CD4-positive, alpha-beta memory T cell (primary cell): Measurements from ENCODE around the gene SAAL1. TPM values are rescaled to one million over a fixed set of nuclear protein-coding genes. Genes with fewer than 3 reads are reported as not detected.

Experiments
- CTCF ChIA-PET: fragments of 350-600 bp; sonication (Branson Sonifier 250); formaldehyde crosslinking; loops from one replicate; lab custom pipeline; 2021; ENCODE audit warnings: inconsistent platforms; ENCODE audit not compliant: partially characterized antibody; lab: Charles Lee
- POLR2A ChIA-PET: fragments of 350-600 bp; sonication (Branson Sonifier 250); formaldehyde crosslinking; loops from one replicate; lab custom pipeline; 2021; ENCODE audit not compliant: partially characterized antibody; lab: Charles Lee
- DNase-seq, 5 donors: peaks; one replicate each; pipeline versions ENCODE4 v3.0.0 to v3.0.0-alpha.2; 2020 to 2022; ENCODE audit warnings: mixed read lengths in 1 of 5
- H3K27ac ChIP-seq: one replicate; pipeline ENCODE4 v1.7.0; 2013; ENCODE audit warnings: low read depth, low read length
- H3K27me3 ChIP-seq: 2 replicates; pipeline ENCODE4 v1.7.0; 2013; ENCODE audit warnings: mild to moderate bottlenecking, low read length, moderate library complexity; ENCODE audit not compliant: insufficient read depth
- H3K36me3 ChIP-seq: 2 replicates; pipeline ENCODE4 v1.7.0; 2013; ENCODE audit warnings: mild to moderate bottlenecking, low read length, moderate library complexity; ENCODE audit not compliant: insufficient read depth
- H3K4me1 ChIP-seq: 2 replicates; pipeline ENCODE4 v1.7.0; 2013; ENCODE audit warnings: mild to moderate bottlenecking, low read length, moderate library complexity; ENCODE audit not compliant: insufficient read depth
- H3K4me3 ChIP-seq, 2 donors: one replicate each; pipeline ENCODE4 v1.7.0; 2013; ENCODE audit warnings: low read length in 2 of 2, mild to moderate bottlenecking in 1 of 2
- H3K9me3 ChIP-seq, 2 donors: one replicate each; pipeline ENCODE4 v1.7.0; 2013; ENCODE audit warnings: low read length in 2 of 2, control low read depth in 1 of 2; ENCODE audit not compliant: control insufficient read depth in 1 of 2
- H3K27ac Mint-ChIP-seq, 7 donors: one replicate each; pipeline ENCODE4 v1.8.0; 2020 to 2021; ENCODE audit warnings: mixed read lengths in 7 of 7, mild to moderate bottlenecking in 6 of 7, inconsistent platforms in 3 of 7, moderate library complexity in 3 of 7
- H3K27me3 Mint-ChIP-seq, 2 donors: one replicate each; pipeline ENCODE4 v1.8.0; 2020 to 2021; ENCODE audit warnings: mixed read lengths in 2 of 2
- H3K36me3 Mint-ChIP-seq, 2 donors: one replicate each; pipeline ENCODE4 v1.8.0; 2020 to 2021; ENCODE audit warnings: mixed read lengths in 2 of 2, inconsistent platforms in 1 of 2, mild to moderate bottlenecking in 1 of 2
- H3K4me1 Mint-ChIP-seq, 4 donors: one replicate each; pipeline ENCODE4 v1.8.0; 2020 to 2021; ENCODE audit warnings: mixed read lengths in 4 of 4, mild to moderate bottlenecking in 1 of 4
- H3K4me3 Mint-ChIP-seq, 8 donors: one replicate each; pipeline ENCODE4 v1.8.0; 2020 to 2021; ENCODE audit warnings: mixed read lengths in 8 of 8, mild to moderate bottlenecking in 7 of 8, moderate library complexity in 6 of 8, inconsistent platforms in 3 of 8
- H3K9me3 Mint-ChIP-seq, 8 donors: one replicate each; pipeline ENCODE4 v1.8.0; 2020 to 2021; ENCODE audit warnings: mixed read lengths in 8 of 8, mild to moderate bottlenecking in 5 of 8, inconsistent platforms in 3 of 8, moderate library complexity in 1 of 8
- intact Hi-C: fragments of 100-400 bp; cut with micrococcal nuclease; formaldehyde crosslinking; loops from one replicate; pipeline ENCODE4 v1.15.1; 2023
- polyA plus RNA-seq, 2 donors: library from polyadenylated mRNA; unstranded; fragments of 300-500 nt; fragmentation: Illumina TruSeq; gene quantifications; one replicate each; pipeline ENCODE4 v1.2.3, GENCODE V29; 2021
- total RNA-seq, 2 experiments: library from RNA; stranded (reverse); gene quantifications; one replicate each; pipeline ENCODE4 v1.2.3, GENCODE V29; 2021

The SAAL1 gene
- total and polyA plus RNA-seq, 4 experiments from 2014 or later, result 12.5 to 21.2 (median 17.8) TPM

GRCh38 chr11:18088366-18088765, 17.5 kb downstream of the SAAL1 start:
- DNase-seq, result no peak
- ChIA-PET CTCF (interaction anchor here (0.8 to 1.4 kb wide), 3 partner anchors 15 to 97 kb away, joined by 3 to 7 read pairs (median 4); partner anchors contain the start of gene SAAL1), POLR2A (no interaction called here)
- H3K4me3 Mint-ChIP-seq, result no peak overlapping the region
- intact Hi-C loops, result no loop called here
- H3K9me3 Mint-ChIP-seq, result no peaks in the 10 kb centered on the region
- no peaks in the 10 kb centered on the region for H3K27me3 ChIP-seq
- H3K4me1 Mint-ChIP-seq, result peaks cover 0 to 2% (median under 1%) of the 10 kb centered on the region in 4 donors
- H3K27ac Mint-ChIP-seq, result peak overlapping the region in 1 of 7 donors; percentile 25
- no peaks in the 10 kb centered on the region for H3K27me3 Mint-ChIP-seq
- no peak overlapping the region for H3K27ac ChIP-seq
- no peaks in the 10 kb centered on the region for H3K9me3 ChIP-seq
- no peaks in the 10 kb centered on the region for H3K4me1 ChIP-seq
- peaks cover 63 to 69% of the 10 kb centered on the region in 2 donors for H3K36me3 Mint-ChIP-seq
- H3K4me3 ChIP-seq, result no peak overlapping the region
- H3K36me3 ChIP-seq, result peaks cover 44% of the 10 kb centered on the region

- no peaks in the 10 kb centered on the region for H3K9me3 Mint-ChIP-seq
- no peaks in the 10 kb centered on the region for H3K27me3 Mint-ChIP-seq
- ChIA-PET CTCF (interaction anchor here (0.8 kb wide), 1 partner anchor 98 kb away, joined by 3 read pairs; no protein-coding TSS in a partner anchor), POLR2A (no interaction called here)
- H3K9me3 ChIP-seq, result no peaks in the 10 kb centered on the region
- H3K27ac Mint-ChIP-seq, result peak overlapping the region in 2 of 7 donors; percentile 8 to 85
- peaks cover 0 to 2% (median 0%) of the 10 kb centered on the region in 4 donors for H3K4me1 Mint-ChIP-seq
- H3K36me3 Mint-ChIP-seq, result peaks cover 36 to 42% of the 10 kb centered on the region in 2 donors
- peaks cover 4% of the 10 kb centered on the region for H3K36me3 ChIP-seq
- H3K4me1 ChIP-seq, result no peaks in the 10 kb centered on the region
- no peak overlapping the region for H3K27ac ChIP-seq
- intact Hi-C loops, result no loop called here
- H3K4me3 Mint-ChIP-seq, result no peak overlapping the region
- H3K27me3 ChIP-seq, result no peaks in the 10 kb centered on the region
- DNase-seq, result no peak
- H3K4me3 ChIP-seq, result no peak overlapping the region
These were observed 24.3 kb downstream of the SAAL1 start for GRCh38 chr11:18081551-18081950.

GRCh38 chr11:18080451-18080850, 25.4 kb downstream of the SAAL1 start:
- no peaks in the 10 kb centered on the region for H3K4me1 ChIP-seq
- H3K9me3 Mint-ChIP-seq, result no peaks in the 10 kb centered on the region
- no peaks in the 10 kb centered on the region for H3K27me3 Mint-ChIP-seq
- H3K36me3 ChIP-seq, result peaks cover 4% of the 10 kb centered on the region
- no peak overlapping the region for H3K27ac Mint-ChIP-seq
- H3K9me3 ChIP-seq, result no peaks in the 10 kb centered on the region
- H3K36me3 Mint-ChIP-seq, result peaks cover 31 to 39% of the 10 kb centered on the region in 2 donors
- ChIA-PET POLR2A (no interaction called here), CTCF (interaction anchor here (0.8 to 1.5 kb wide), 4 partner anchors 9 to 97 kb away, joined by 3 to 4 read pairs (median 4); partner anchors contain the start of gene SAAL1)
- no peak for DNase-seq
- H3K4me1 Mint-ChIP-seq, result peaks cover 0 to 2% (median 0%) of the 10 kb centered on the region in 4 donors
- no peak overlapping the region for H3K4me3 ChIP-seq
- H3K4me3 Mint-ChIP-seq, result no peak overlapping the region
- intact Hi-C loops, result no loop called here
- H3K27me3 ChIP-seq, result no peaks in the 10 kb centered on the region
- H3K27ac ChIP-seq, result no peak overlapping the region

GRCh38 chr11:18078909-18079308, 27.0 kb downstream of the SAAL1 start:
- Histone ChIP-seq H3K9me3 (no peaks in the 10 kb centered on the region), H3K36me3 (peaks cover 4% of the 10 kb centered on the region), H3K27me3 (no peaks in the 10 kb centered on the region), H3K4me3 (no peak overlapping the region), H3K27ac (no peak overlapping the region), H3K4me1 (no peaks in the 10 kb centered on the region)
- H3K4me1 Mint-ChIP-seq, result no peaks in the 10 kb centered on the region
- no peak overlapping the region for H3K4me3 Mint-ChIP-seq
- CTCF ChIA-PET, result no interaction called here
- peaks cover 26 to 30% of the 10 kb centered on the region in 2 donors for H3K36me3 Mint-ChIP-seq
- POLR2A ChIA-PET, result no interaction called here
- no peak overlapping the region for H3K27ac Mint-ChIP-seq
- no peak for DNase-seq
- no peaks in the 10 kb centered on the region for H3K9me3 Mint-ChIP-seq
- intact Hi-C loops, result no loop called here
- H3K27me3 Mint-ChIP-seq, result no peaks in the 10 kb centered on the region

DNA sequence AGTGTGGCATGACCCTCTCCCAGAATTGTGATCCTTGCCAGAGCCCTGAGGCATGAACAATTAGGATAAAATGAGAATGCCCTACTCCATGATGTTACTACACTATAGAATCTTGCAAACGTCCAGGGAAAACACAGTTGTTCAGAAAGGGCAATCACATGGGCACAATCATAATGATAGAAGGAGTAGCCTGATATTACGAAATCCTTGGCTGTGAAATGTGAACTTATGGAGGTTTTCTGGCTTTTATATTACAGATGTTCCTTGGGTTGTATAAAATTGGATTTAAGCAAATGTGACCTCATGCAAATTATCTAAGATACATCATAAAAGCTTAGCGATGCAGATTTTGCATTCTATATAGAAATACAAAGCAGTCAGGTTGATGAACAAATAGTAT, 30.4 kb downstream of the SAAL1 start:
- H3K9me3 Mint-ChIP-seq, result no peaks in the 10 kb centered on the region
- Histone ChIP-seq H3K9me3 (no peaks in the 10 kb centered on the region), H3K4me3 (no peak overlapping the region), H3K27ac (no peak overlapping the region), H3K4me1 (no peaks in the 10 kb centered on the region), H3K27me3 (no peaks in the 10 kb centered on the region), H3K36me3 (no peaks in the 10 kb centered on the region)
- ChIA-PET CTCF (interaction anchor here (1.0 kb wide), 1 partner anchor 94 kb away, joined by 3 read pairs; no protein-coding TSS in a partner anchor), POLR2A (no interaction called here)
- no peak for DNase-seq
- H3K4me3 Mint-ChIP-seq, result no peak overlapping the region
- no peak overlapping the region for H3K27ac Mint-ChIP-seq
- no peaks in the 10 kb centered on the region for H3K4me1 Mint-ChIP-seq
- H3K27me3 Mint-ChIP-seq, result no peaks in the 10 kb centered on the region
- intact Hi-C loops, result no loop called here
- H3K36me3 Mint-ChIP-seq, result peaks cover 18% of the 10 kb centered on the region in 2 donors

DNA sequence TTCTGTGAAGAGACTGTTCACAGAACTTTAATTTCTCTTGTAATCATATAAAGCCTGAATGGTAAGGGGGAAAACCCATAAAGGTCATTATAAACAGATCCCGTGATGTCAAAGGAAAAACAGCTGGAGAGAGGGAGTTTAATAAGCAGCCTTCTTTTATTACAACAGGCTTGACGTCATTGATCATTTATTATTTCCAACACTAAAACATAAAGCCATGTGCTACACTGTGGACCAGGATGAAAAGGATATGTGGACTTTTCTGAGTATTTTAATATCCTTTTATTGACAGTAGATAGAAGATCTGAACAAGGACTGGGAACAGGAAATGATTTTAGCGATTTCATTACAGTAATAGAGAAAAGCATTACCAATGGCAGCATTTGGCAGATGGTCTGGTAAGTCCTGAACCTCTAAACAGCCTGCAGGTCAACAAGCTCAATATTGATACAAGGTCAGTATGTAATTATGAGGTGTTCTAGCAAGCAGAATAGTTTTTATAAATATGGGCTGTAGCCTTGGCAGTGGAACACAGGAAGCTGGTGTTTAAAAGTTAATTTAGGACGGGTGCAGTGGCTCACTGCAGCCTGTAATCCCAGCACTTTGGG, 34.7 kb downstream of the SAAL1 start:
- no peaks in the 10 kb centered on the region for H3K27me3 Mint-ChIP-seq
- Histone ChIP-seq H3K27ac (no peak overlapping the region), H3K36me3 (no peaks in the 10 kb centered on the region), H3K9me3 (no peaks in the 10 kb centered on the region), H3K4me3 (no peak overlapping the region), H3K27me3 (no peaks in the 10 kb centered on the region), H3K4me1 (no peaks in the 10 kb centered on the region)
- DNase-seq, result no peak
- H3K9me3 Mint-ChIP-seq, result no peaks in the 10 kb centered on the region
- ChIA-PET CTCF (no interaction called here), POLR2A (no interaction called here)
- no peak overlapping the region for H3K27ac Mint-ChIP-seq
- H3K4me3 Mint-ChIP-seq, result no peak overlapping the region
- peaks cover 12% of the 10 kb centered on the region in 2 donors for H3K36me3 Mint-ChIP-seq
- H3K4me1 Mint-ChIP-seq, result no peaks in the 10 kb centered on the region
- intact Hi-C loops, result no loop called here

- no peak for DNase-seq
- intact Hi-C loops, result no loop called here
- Histone ChIP-seq H3K9me3 (no peaks in the 10 kb centered on the region), H3K36me3 (no peaks in the 10 kb centered on the region), H3K27me3 (no peaks in the 10 kb centered on the region), H3K4me1 (no peaks in the 10 kb centered on the region), H3K27ac (no peak overlapping the region), H3K4me3 (no peak overlapping the region)
- no peaks in the 10 kb centered on the region for H3K27me3 Mint-ChIP-seq
- H3K36me3 Mint-ChIP-seq, result peaks cover 5 to 12% of the 10 kb centered on the region in 2 donors
- no peaks in the 10 kb centered on the region for H3K9me3 Mint-ChIP-seq
- no peaks in the 10 kb centered on the region for H3K4me1 Mint-ChIP-seq
- POLR2A ChIA-PET, result no interaction called here
- H3K27ac Mint-ChIP-seq, result no peak overlapping the region
- H3K4me3 Mint-ChIP-seq, result no peak overlapping the region
- CTCF ChIA-PET, result interaction anchor here (0.5 kb wide), 1 partner anchor 10 kb away, joined by 3 read pairs; no protein-coding TSS in a partner anchor
These were observed 38.5 kb downstream of the SAAL1 start for GRCh38 chr11:18067372-18067771.
